ENCODE data around the gene DGKG. TPM values are rescaled to one million over a fixed set of nuclear protein-coding genes. Genes with fewer than 3 reads are reported as not detected.

Gene DGKG
- total RNA-seq, 1 donor, result 2.5 TPM

GRCh38 chr3:186386883-186387560 is 25.0 kb upstream of the DGKG start:
- no peaks in the 10 kb centered on the region for H3K79me2 ChIP-seq (ENCODE audit: insufficient read depth, low read length)
- H4K20me1 ChIP-seq (ENCODE audit: insufficient read depth, low read length), result no peaks in the 10 kb centered on the region
- no peak overlapping the region for H3K27ac ChIP-seq (ENCODE audit: low read depth, low read length)
- no peak overlapping the region for H2AFZ ChIP-seq (ENCODE audit: low read length)
- no peak for DNase-seq (ENCODE audit: insufficient read length, low spot score, missing footprints)
- H3K4me3 ChIP-seq (ENCODE audit: insufficient read depth, low read length), result no peak overlapping the region
- H3K4me1 ChIP-seq (ENCODE audit: insufficient read depth, low read length), result no peaks in the 10 kb centered on the region
- TF ChIP-seq CTCF (IDR thresholded peaks at IDR 0.05; ENCODE audit: extremely low read depth, low read depth, low read length), result no peak
- H3K4me2 ChIP-seq (ENCODE audit: insufficient read depth, low read length), result no peak overlapping the region
- H3K36me3 ChIP-seq (ENCODE audit: insufficient read depth, low read length), result no peaks in the 10 kb centered on the region
- H3K9me3 ChIP-seq (ENCODE audit: low read depth, low read length), result no peaks in the 10 kb centered on the region
- peaks cover 3% of the 10 kb centered on the region for H3K27me3 ChIP-seq (ENCODE audit: insufficient read depth, low read length)

- Histone ChIP-seq H3K9me3 (ENCODE audit: low read depth, low read length) (no peaks in the 10 kb centered on the region), H3K4me1 (ENCODE audit: insufficient read depth, low read length) (no peaks in the 10 kb centered on the region), H3K4me2 (ENCODE audit: insufficient read depth, low read length) (no peak overlapping the region), H2AFZ (ENCODE audit: low read length) (no peak overlapping the region), H3K27ac (ENCODE audit: low read depth, low read length) (no peak overlapping the region), H3K27me3 (ENCODE audit: insufficient read depth, low read length) (peaks cover 3% of the 10 kb centered on the region), H3K79me2 (ENCODE audit: insufficient read depth, low read length) (no peaks in the 10 kb centered on the region), H3K4me3 (ENCODE audit: insufficient read depth, low read length) (no peak overlapping the region), H3K36me3 (ENCODE audit: insufficient read depth, low read length) (no peaks in the 10 kb centered on the region), H4K20me1 (ENCODE audit: insufficient read depth, low read length) (no peaks in the 10 kb centered on the region)
- DNase-seq (ENCODE audit: insufficient read length, low spot score, missing footprints), result no peak
- no peak for TF ChIP-seq CTCF (IDR thresholded peaks at IDR 0.05; ENCODE audit: extremely low read depth, low read depth, low read length)
Measured at GRCh38 chr3:186385856-186386602, 24.0 kb upstream of the DGKG start.

GRCh38 chr3:186383026-186383993 is 21.3 kb upstream of the DGKG start:
- H3K27me3 ChIP-seq (ENCODE audit: insufficient read depth, low read length), result peaks cover 3% of the 10 kb centered on the region
- TF ChIP-seq CTCF (IDR thresholded peaks at IDR 0.05; ENCODE audit: extremely low read depth, low read depth, low read length), result no peak
- no peak overlapping the region for H2AFZ ChIP-seq (ENCODE audit: low read length)
- H3K36me3 ChIP-seq (ENCODE audit: insufficient read depth, low read length), result no peaks in the 10 kb centered on the region
- DNase-seq (ENCODE audit: insufficient read length, low spot score, missing footprints), result no peak
- no peaks in the 10 kb centered on the region for H3K79me2 ChIP-seq (ENCODE audit: insufficient read depth, low read length)
- H4K20me1 ChIP-seq (ENCODE audit: insufficient read depth, low read length), result no peaks in the 10 kb centered on the region
- H3K4me2 ChIP-seq (ENCODE audit: insufficient read depth, low read length), result no peak overlapping the region
- no peaks in the 10 kb centered on the region for H3K9me3 ChIP-seq (ENCODE audit: low read depth, low read length)
- H3K4me3 ChIP-seq (ENCODE audit: insufficient read depth, low read length), result no peak overlapping the region
- H3K27ac ChIP-seq (ENCODE audit: low read depth, low read length), result no peak overlapping the region
- no peaks in the 10 kb centered on the region for H3K4me1 ChIP-seq (ENCODE audit: insufficient read depth, low read length)

Data from osteoblast (primary cell).